Cardiac muscle cell (in vitro differentiated cells and primary cell): ENCODE results near the gene HTRA1. TPM values are rescaled to one million over a fixed set of nuclear protein-coding genes. Genes with fewer than 3 reads are reported as not detected.

Experiments
- DNase-seq, 2 donors: peaks; one replicate each; pipeline versions ENCODE4 v3.0.0 to v3.0.0-alpha.2; 2010 to 2017; ENCODE audit warnings: low read depth in 1 of 2, low spot score in 1 of 2
- H3K27ac ChIP-seq: fragments of 200-600 bp; sonication (generic); 2 replicates; pipeline ENCODE4 v1.5.1; 2016
- H3K27me3 ChIP-seq: fragments of 200-600 bp; sonication (generic); 2 replicates; pipeline ENCODE4 v1.6.0; 2016; ENCODE audit warnings: control low read depth
- H3K36me3 ChIP-seq: fragments of 200-600 bp; sonication (generic); 2 replicates; pipeline ENCODE4 v1.5.1; 2016; ENCODE audit warnings: control low read depth
- H3K4me1 ChIP-seq: fragments of 200-600 bp; sonication (generic); 2 replicates; pipeline ENCODE4 v1.8.1; 2017; ENCODE audit warnings: low read depth, mild to moderate bottlenecking, mixed run types
- H3K4me3 ChIP-seq: fragments of 200-600 bp; sonication (generic); 2 replicates; pipeline ENCODE4 v1.5.1; 2016; ENCODE audit warnings: mild to moderate bottlenecking
- H3K9me3 ChIP-seq: fragments of 200-600 bp; sonication (generic); 2 replicates; pipeline ENCODE4 v1.5.1; 2017; ENCODE audit warnings: low read depth, mild to moderate bottlenecking, control low read depth
- CTCF ChIP-seq: IDR thresholded peaks from 2 replicates; pipeline ENCODE4 v1.5.1; 2012; ENCODE audit warnings: low read depth, mild to moderate bottlenecking, low read length
- polyA plus RNA-seq: library from polyadenylated mRNA; unstranded; fragments of >200 nt; fragmentation: Nextera tagmentation; extraction: Ambion mirVana; gene quantifications from 2 replicates; pipeline ENCODE4 v1.2.1, GENCODE V29; 2016
- total RNA-seq: library from RNA; depleted of rRNA; stranded (reverse); fragments of >200 nt; gene quantifications from 2 replicates; pipeline ENCODE4 v1.2.3, GENCODE V29; 2016

HTRA1 gene
- total and polyA plus RNA-seq, 2 experiments from 2014 or later = 154 to 226 TPM

- Histone ChIP-seq H3K4me1 (peaks cover 25% of the 10 kb centered on the region), H3K36me3 (no peaks in the 10 kb centered on the region), H3K27me3 (no peaks in the 10 kb centered on the region), H3K27ac (no peak overlapping the region), H3K9me3 (no peaks in the 10 kb centered on the region), H3K4me3 (no peak overlapping the region)
- peak in 1 of 2 donors; percentile 41 for DNase-seq
- no peak for TF ChIP-seq CTCF
Observed at GRCh38 chr10:122551450-122551849, 90.1 kb downstream of the HTRA1 start.

GRCh38 chr10:122553341-122553740 lies 92.0 kb downstream of the HTRA1 start:
- Histone ChIP-seq H3K9me3 (no peaks in the 10 kb centered on the region), H3K4me3 (no peak overlapping the region), H3K27me3 (no peaks in the 10 kb centered on the region), H3K27ac (no peak overlapping the region), H3K36me3 (no peaks in the 10 kb centered on the region), H3K4me1 (peaks cover 11% of the 10 kb centered on the region)
- peak in 1 of 2 donors; percentile 53 for DNase-seq
- TF ChIP-seq CTCF = no peak

GRCh38 chr10:122554131-122555036 lies 93.0 kb downstream of the HTRA1 start:
- Histone ChIP-seq H3K9me3 (no peaks in the 10 kb centered on the region), H3K27ac (no peak overlapping the region), H3K27me3 (no peaks in the 10 kb centered on the region), H3K36me3 (no peaks in the 10 kb centered on the region), H3K4me1 (peaks cover under 1% of the 10 kb centered on the region), H3K4me3 (no peak overlapping the region)
- no peak for TF ChIP-seq CTCF
- DNase-seq = no peak

- H3K9me3 ChIP-seq = no peaks in the 10 kb centered on the region
- no peak for DNase-seq
- no peak for TF ChIP-seq CTCF
- H3K4me1 ChIP-seq = no peaks in the 10 kb centered on the region
- no peaks in the 10 kb centered on the region for H3K36me3 ChIP-seq
- no peak overlapping the region for H3K27ac ChIP-seq
- no peak overlapping the region for H3K4me3 ChIP-seq
- no peaks in the 10 kb centered on the region for H3K27me3 ChIP-seq
Observed at GRCh38 chr10:122555442-122555841, 94.1 kb downstream of the HTRA1 start.

GRCh38 chr10:122557516-122557915 lies 96.2 kb downstream of the HTRA1 start:
- Histone ChIP-seq H3K4me1 (peaks cover 6% of the 10 kb centered on the region), H3K9me3 (no peaks in the 10 kb centered on the region), H3K27me3 (no peaks in the 10 kb centered on the region), H3K4me3 (no peak overlapping the region), H3K27ac (no peak overlapping the region), H3K36me3 (no peaks in the 10 kb centered on the region)
- TF ChIP-seq CTCF = no peak
- peak in 1 of 2 donors; percentile 16 for DNase-seq
